Measurements from ENCODE around the gene THSD4. TPM values are rescaled to one million over a fixed set of nuclear protein-coding genes. Genes with fewer than 3 reads are reported as not detected.
"Not testable (repeated sequence)": the region's sequence is repeated elsewhere in the genome, so short reads cannot be mapped to it uniquely, and the experiment has no call there.

THSD4 gene
- total RNA-seq, 4 donors from 2014 or later: 23.0 to 68.5 (median 48.6) TPM

GRCh38 chr15:71664622-71665021 is 549.4 kb downstream of the THSD4 start:
- 89 to 98% methylated on average over 1 of the region's 1 CpG for WGBS, 2 donors
- TF ChIP-seq CTCF (IDR thresholded peaks at IDR 0.05) (no peak), POLR2A (IDR thresholded peaks at IDR 0.05) (no peak)
- no peaks in the 10 kb centered on the region for H3K4me1 ChIP-seq
- no peaks in the 10 kb centered on the region for H3K9me3 ChIP-seq
- H3K27ac ChIP-seq: no peak overlapping the region
- no peak overlapping the region for H3K4me3 ChIP-seq (replicated peaks in 1 of 3)
- H3K27me3 ChIP-seq: no peaks in the 10 kb centered on the region
- H3K36me3 ChIP-seq: no peaks in the 10 kb centered on the region
- no peak for DNase-seq
- intact Hi-C loops (cut with DNase I): no loop called here

GRCh38 chr15:71666763-71667620 is 551.7 kb downstream of the THSD4 start:
- no peaks in the 10 kb centered on the region for H3K4me1 ChIP-seq
- H3K4me3 ChIP-seq (replicated peaks in 1 of 3): no peak overlapping the region
- no peak for TF ChIP-seq POLR2A (IDR thresholded peaks at IDR 0.05)
- no peak for TF ChIP-seq CTCF (IDR thresholded peaks at IDR 0.05)
- DNase-seq: no peak
- H3K27ac ChIP-seq: no peak overlapping the region
- no peaks in the 10 kb centered on the region for H3K27me3 ChIP-seq
- no peaks in the 10 kb centered on the region for H3K36me3 ChIP-seq
- intact Hi-C loops (cut with DNase I): no loop called here
- H3K9me3 ChIP-seq: no peaks in the 10 kb centered on the region

- no peaks in the 10 kb centered on the region for H3K9me3 ChIP-seq
- H3K36me3 ChIP-seq: no peaks in the 10 kb centered on the region
- intact Hi-C loops (cut with DNase I): no loop called here
- H3K27ac ChIP-seq: no peak overlapping the region
- H3K4me3 ChIP-seq (replicated peaks in 1 of 3): no peak overlapping the region
- DNase-seq: no peak
- H3K27me3 ChIP-seq: no peaks in the 10 kb centered on the region
- H3K4me1 ChIP-seq: no peaks in the 10 kb centered on the region
- TF ChIP-seq CTCF (IDR thresholded peaks at IDR 0.05): no peak
- no peak for TF ChIP-seq POLR2A (IDR thresholded peaks at IDR 0.05)
- 78 to 82% methylated on average over 4 of the region's 4 CpGs for WGBS, 2 donors
These were observed 554.4 kb downstream of the THSD4 start for GRCh38 chr15:71669688-71670087.

- DNase-seq; intact Hi-C loops (cut with DNase I); H3K27ac ChIP-seq; H3K9me3 ChIP-seq; H3K36me3 ChIP-seq; H3K4me1 ChIP-seq; H3K4me3 ChIP-seq (replicated peaks in 1 of 3); H3K27me3 ChIP-seq: not testable (repeated sequence)
- WGBS, 2 donors: 98 to 100% methylated on average over 3 of the region's 3 CpGs
These were observed 555.0 kb downstream of the THSD4 start for GRCh38 chr15:71670222-71670621.

- Histone ChIP-seq H3K9me3 (no peaks in the 10 kb centered on the region), H3K36me3 (no peaks in the 10 kb centered on the region), H3K27me3 (no peaks in the 10 kb centered on the region), H3K4me3 (replicated peaks in 1 of 3) (no peak overlapping the region), H3K27ac (no peak overlapping the region), H3K4me1 (no peaks in the 10 kb centered on the region)
- DNase-seq: no peak
- TF ChIP-seq CTCF (IDR thresholded peaks at IDR 0.05) (no peak), POLR2A (IDR thresholded peaks at IDR 0.05) (no peak)
- 92 to 96% methylated on average over 2 of the region's 2 CpGs for WGBS, 2 donors
- intact Hi-C loops (cut with DNase I): no loop called here
These were observed 559.1 kb downstream of the THSD4 start for GRCh38 chr15:71674354-71674753.

All from thyroid gland (tissue), 4 donors.